Right lobe of liver (tissue), 6 donors: ENCODE results near the gene ARHGAP29. TPM values are rescaled to one million over a fixed set of nuclear protein-coding genes. Genes with fewer than 3 reads are reported as not detected.
"Not testable (repeated sequence)": the region's sequence is repeated elsewhere in the genome, so short reads cannot be mapped to it uniquely, and the experiment has no call there.

Source experiments
- ATAC-seq, 4 donors: fragments of 200-7000 bp; cut with Tn5 transposase; one replicate each; pipeline ENCODE4 v1.9.1; 2020; ENCODE audit warnings: mild to moderate bottlenecking in 4 of 4, moderate library complexity in 4 of 4
- DNase-seq, 3 donors: peaks; one replicate each; pipeline ENCODE4 v3.0.0-alpha.2; 2020
- H3K27ac ChIP-seq, 3 donors: fragments of 200-600 bp; one replicate each; pipeline ENCODE4 v1.8.0; 2022
- H3K27me3 ChIP-seq, 2 donors: fragments of 200-600 bp; one replicate each; pipeline ENCODE4 v1.8.0; 2022
- H3K36me3 ChIP-seq, 4 donors: fragments of 200-600 bp; sonication (generic) in 1 of 4; one replicate each; pipeline versions ENCODE4 v1.5.1 to v1.8.0; 2017 to 2022; ENCODE audit warnings: control low read depth in 1 of 4
- H3K4me1 ChIP-seq, 4 donors: fragments of 200-600 bp; sonication (generic) in 1 of 4; one replicate each; pipeline versions ENCODE4 v1.5.1 to v1.8.0; 2017 to 2022; ENCODE audit warnings: control low read depth in 1 of 4
- H3K4me3 ChIP-seq, 3 donors: fragments of 200-600 bp; one replicate each; pipeline ENCODE4 v1.8.0; 2022
- H3K9me3 ChIP-seq, 4 donors: fragments of 200-600 bp; sonication (generic) in 1 of 4; one replicate each; pipeline versions ENCODE4 v1.5.1 to v1.8.0; 2017 to 2022; ENCODE audit warnings: control low read depth in 1 of 4
- CTCF ChIP-seq, 4 donors: fragments of 200-600 bp in 3 of 4; fragments of 450-650 bp in 1 of 4; IDR thresholded peaks; one replicate each; pipeline versions ENCODE4 v1.5.1 to v1.8.0; 2016 to 2022; ENCODE audit warnings: antibody characterized with exemption in 4 of 4, mild to moderate bottlenecking in 2 of 4
- POLR2A ChIP-seq: fragments of 450-650 bp; IDR thresholded peaks from one replicate; pipeline ENCODE4 v1.6.1; 2017; ENCODE audit warnings: antibody characterized with exemption, mild to moderate bottlenecking
- WGBS: methylation state at CpG from one replicate; pipeline ENCODE4 v1.1.6; 2018; ENCODE audit warnings: low coverage, low lambda C conversion rate; ENCODE audit not compliant: insufficient coverage; ENCODE audit errors: missing lambda C conversion rate; 5-methylcytosine and 5-hydroxymethylcytosine counted together
- intact Hi-C, 2 donors: fragments of 100-400 bp; cut with DNase I; formaldehyde crosslinking; loops; one replicate each; pipeline versions ENCODE4 v1.11.2 to v1.14.1; 2022
- total RNA-seq, 6 experiments: library from RNA; depleted of rRNA in 2 of 6; stranded (reverse); fragments of >200 nt in 2 of 6; fragmentation: NEBNext Ultra II Directional in 3 of 6; extraction: Animal tissue kit (Norgen Biotek cat#: 25700) in 3 of 6; gene quantifications; one replicate each; pipeline versions ENCODE4 v1.1.0 to v1.2.4, GENCODE V29; 2016 to 2023
- donor health status: DM: no; HTN: yes; CAD: no.
- donor health status: DM: no; HTN: no; CAD: no.
- donor health status: DM: no; HTN: no; CAD: no.
- donor health status: DM: no; HTN: yes; CAD: no.
- donor health status: DM: no; HTN: yes; CAD: no.

ARHGAP29 gene
- total RNA-seq, 6 experiments from 2014 or later: 15.1 to 28.9 (median 21.1) TPM

DNA sequence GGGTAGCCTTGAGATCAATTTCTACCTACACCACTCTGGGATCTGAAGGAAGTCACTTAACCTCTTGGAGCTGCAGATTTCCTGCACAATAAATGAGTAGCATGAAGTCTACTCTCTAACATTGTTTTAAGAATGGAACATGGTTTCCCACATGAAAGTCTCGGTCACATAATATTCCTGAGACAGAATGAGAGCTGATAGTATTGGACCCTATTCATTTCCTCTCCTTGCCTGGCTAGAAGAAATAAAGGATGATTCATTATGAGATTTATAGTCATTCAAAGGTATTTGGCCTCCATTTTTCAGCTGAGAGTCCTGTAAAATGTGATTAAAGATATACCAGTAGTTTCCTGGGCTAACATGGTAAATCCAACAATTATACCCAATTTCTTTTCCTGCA, 56.7 kb downstream of the ARHGAP29 start:
- no peak for DNase-seq
- H3K27ac ChIP-seq: no peak overlapping the region
- no peak overlapping the region for H3K4me3 ChIP-seq
- 67% methylated on average over 1 of the region's 1 CpG for WGBS
- no peak for ATAC-seq
- peaks cover 0 to 57% (median 27%) of the 10 kb centered on the region in 4 donors for H3K36me3 ChIP-seq
- no peak for TF ChIP-seq POLR2A
- no peak for TF ChIP-seq CTCF (IDR thresholded peaks at IDR 0.05)
- no peaks in the 10 kb centered on the region for H3K27me3 ChIP-seq
- intact Hi-C loops: no loop called here
- no peaks in the 10 kb centered on the region for H3K9me3 ChIP-seq
- no peaks in the 10 kb centered on the region for H3K4me1 ChIP-seq

- H3K27me3 ChIP-seq: no peaks in the 10 kb centered on the region
- intact Hi-C loops: no loop called here
- H3K27ac ChIP-seq: no peak overlapping the region
- peaks cover 0 to 49% (median 24%) of the 10 kb centered on the region in 4 donors for H3K36me3 ChIP-seq
- DNase-seq (no peak), ATAC-seq (no peak)
- no peaks in the 10 kb centered on the region for H3K4me1 ChIP-seq
- no peak overlapping the region for H3K4me3 ChIP-seq
- TF ChIP-seq POLR2A (no peak), CTCF (IDR thresholded peaks at IDR 0.05) (no peak)
- H3K9me3 ChIP-seq: no peaks in the 10 kb centered on the region
Observed at GRCh38 chr1:94178901-94179300, 58.5 kb downstream of the ARHGAP29 start.

GRCh38 chr1:94169126-94169525, 68.3 kb downstream of the ARHGAP29 start:
- ATAC-seq (peak in 1 of 4 donors; percentile 61), DNase-seq (no peak)
- Histone ChIP-seq H3K9me3 (no peaks in the 10 kb centered on the region), H3K4me3 (no peak overlapping the region), H3K27me3 (no peaks in the 10 kb centered on the region), H3K4me1 (no peaks in the 10 kb centered on the region), H3K36me3 (peaks cover 0 to 8% (median 4%) of the 10 kb centered on the region in 4 donors), H3K27ac (no peak overlapping the region)
- intact Hi-C loops: no loop called here
- 79% methylated on average over 3 of the region's 3 CpGs for WGBS
- TF ChIP-seq POLR2A: no peak
- TF ChIP-seq CTCF (IDR thresholded peaks at IDR 0.05): no peak

- intact Hi-C loops: no loop called here
- H3K27me3 ChIP-seq: no peaks in the 10 kb centered on the region
- no peak overlapping the region for H3K4me3 ChIP-seq
- 95% methylated on average over 5 of the region's 5 CpGs for WGBS
- DNase-seq (no peak), ATAC-seq (no peak)
- no peak overlapping the region for H3K27ac ChIP-seq
- no peaks in the 10 kb centered on the region for H3K4me1 ChIP-seq
- no peaks in the 10 kb centered on the region for H3K9me3 ChIP-seq
- TF ChIP-seq POLR2A (no peak), CTCF (IDR thresholded peaks at IDR 0.05) (no peak)
- H3K36me3 ChIP-seq: peaks cover 0 to 4% (median 0%) of the 10 kb centered on the region in 4 donors
Observed at GRCh38 chr1:94165843-94166242, 71.5 kb downstream of the ARHGAP29 start.

- H3K4me1 ChIP-seq, ATAC-seq, H3K4me3 ChIP-seq, H3K36me3 ChIP-seq, H3K27ac ChIP-seq, H3K9me3 ChIP-seq, H3K27me3 ChIP-seq, intact Hi-C loops, DNase-seq: not testable (repeated sequence)
- WGBS: 92% methylated on average over 2 of the region's 2 CpGs
Observed at GRCh38 chr1:94164885-94165284, 72.5 kb downstream of the ARHGAP29 start.

DNA sequence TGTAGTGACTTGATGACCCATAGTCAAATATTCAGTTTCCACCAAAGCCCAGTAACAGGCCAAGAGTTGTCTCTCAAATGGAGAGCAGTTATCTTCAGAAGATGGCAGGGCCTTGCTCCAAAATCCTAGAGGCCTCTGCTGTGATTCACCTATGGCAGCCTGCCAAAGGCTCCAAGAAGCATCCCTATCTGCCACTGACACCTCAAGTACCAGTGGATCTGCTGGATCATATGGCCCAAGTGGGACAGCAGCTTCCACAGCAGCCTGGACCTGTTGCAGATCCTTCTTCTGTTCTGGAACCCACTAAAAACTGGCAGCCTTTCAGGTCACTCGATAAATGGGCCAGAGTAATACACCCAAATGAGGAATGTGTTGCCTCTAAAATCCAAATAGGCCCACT, 73.3 kb downstream of the ARHGAP29 start:
- H3K9me3 ChIP-seq, DNase-seq, H3K36me3 ChIP-seq, H3K4me3 ChIP-seq, H3K27ac ChIP-seq, H3K4me1 ChIP-seq, intact Hi-C loops, ATAC-seq, H3K27me3 ChIP-seq: not testable (repeated sequence)
- no CpG with 5 or more reads among the region's 1 CpG for WGBS

DNA sequence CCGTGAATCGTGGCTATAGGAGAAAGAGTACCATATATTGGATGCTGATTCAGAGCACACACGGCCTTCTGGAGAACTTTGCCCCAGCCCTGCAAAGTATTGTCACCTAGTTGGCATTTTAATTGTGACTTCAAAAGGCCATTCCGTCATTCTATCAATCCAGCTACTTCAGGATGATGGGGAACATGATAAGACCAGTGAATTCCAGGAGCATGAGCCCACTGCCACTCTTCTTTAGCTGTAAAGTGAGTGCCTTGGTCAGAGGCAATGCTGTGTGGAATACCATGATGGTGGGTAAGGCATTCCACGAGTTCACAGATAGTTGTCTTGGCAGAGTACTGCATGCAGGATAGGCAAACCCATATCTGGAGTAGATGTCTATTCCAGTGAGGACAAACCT, 74.1 kb downstream of the ARHGAP29 start:
- intact Hi-C loops, H3K27me3 ChIP-seq, H3K4me1 ChIP-seq, H3K4me3 ChIP-seq, H3K27ac ChIP-seq, H3K9me3 ChIP-seq, H3K36me3 ChIP-seq, ATAC-seq, DNase-seq: not testable (repeated sequence)
- 80% methylated on average over 2 of the region's 5 CpGs for WGBS
